ENCODE results near the gene MEF2A.
"Not testable (repeated sequence)": the region's sequence is repeated elsewhere in the genome, so short reads cannot be mapped to it uniquely, and the experiment has no call there.

MEF2A gene

GRCh38 chr15:99731336-99732123, 165.7 kb downstream of the MEF2A start:
- no peak for DNase-seq (ENCODE audit: low spot score)

GRCh38 chr15:99732124-99732750, 166.5 kb downstream of the MEF2A start:
- DNase-seq (ENCODE audit: low spot score), result peak; percentile 39

- DNase-seq (ENCODE audit: low spot score), result no peak
Observed at GRCh38 chr15:99732751-99733267, 167.0 kb downstream of the MEF2A start.

- peak; percentile 98 for DNase-seq (ENCODE audit: low spot score)
Observed at GRCh38 chr15:99733268-99734039, 167.7 kb downstream of the MEF2A start, which contains the start of gene LYSMD4. TSS of gene LYSMD4 (minus strand) at chr15:99733437. CDS start at chr15:99731999, 1,438 bp downstream.

GRCh38 chr15:99734040-99734291, 168.2 kb downstream of the MEF2A start:
- not testable (repeated sequence) for DNase-seq (ENCODE audit: low spot score)

GRCh38 chr15:99734575-99734974, 168.8 kb downstream of the MEF2A start:
- no peak for DNase-seq (ENCODE audit: low spot score)

GRCh38 chr15:99735868-99736267, 170.1 kb downstream of the MEF2A start:
- DNase-seq (ENCODE audit: low spot score), result no peak

GRCh38 chr15:99736702-99737101, 170.9 kb downstream of the MEF2A start:
- DNase-seq (ENCODE audit: low spot score), result no peak

GRCh38 chr15:99738021-99738847, 172.4 kb downstream of the MEF2A start:
- no peak for DNase-seq (ENCODE audit: low spot score)

GRCh38 chr15:99741835-99742234, 176.1 kb downstream of the MEF2A start:
- no peak for DNase-seq (ENCODE audit: low spot score)

GRCh38 chr15:99744142-99744541, 178.4 kb downstream of the MEF2A start:
- DNase-seq (ENCODE audit: low spot score), result no peak

GRCh38 chr15:99745370-99746086, 179.7 kb downstream of the MEF2A start:
- DNase-seq (ENCODE audit: low spot score), result no peak

- DNase-seq (ENCODE audit: low spot score), result peak; percentile 23
Observed at GRCh38 chr15:99749386-99749785, 183.6 kb downstream of the MEF2A start.

- DNase-seq (ENCODE audit: low spot score), result not testable (repeated sequence)
Observed at GRCh38 chr15:99750326-99750725, 184.5 kb downstream of the MEF2A start.

- DNase-seq (ENCODE audit: low spot score), result no peak
Observed at GRCh38 chr15:99752556-99752955, 186.8 kb downstream of the MEF2A start.

- no peak for DNase-seq (ENCODE audit: low spot score)
Observed at GRCh38 chr15:99753066-99753465, 187.3 kb downstream of the MEF2A start.

- peak; percentile 93 for DNase-seq (ENCODE audit: low spot score)
Observed at GRCh38 chr15:99755692-99756409, 190.1 kb downstream of the MEF2A start.

GRCh38 chr15:99762288-99762687, 196.5 kb downstream of the MEF2A start:
- no peak for DNase-seq (ENCODE audit: low spot score)

- no peak for DNase-seq (ENCODE audit: low spot score)
Observed at GRCh38 chr15:99763827-99764226, 198.0 kb downstream of the MEF2A start.

GRCh38 chr15:99764522-99764921, 198.7 kb downstream of the MEF2A start:
- DNase-seq (ENCODE audit: low spot score), result no peak

Measured in COLO829 (cell line).